GM06990 (cell line): Measurements from ENCODE around the gene LPP.

Experiments used
- DNase-seq: peaks from one replicate; pipeline ENCODE4 v3.0.0-alpha.2; 2011; ENCODE audit not compliant: insufficient read length; ENCODE audit errors: extremely low read depth
- H3K27me3 ChIP-seq: replicated peaks from 2 replicates; pipeline ENCODE4 v1.6.0; 2011; ENCODE audit warnings: low read length; ENCODE audit not compliant: control insufficient read depth, insufficient read depth
- H3K36me3 ChIP-seq: 2 replicates; pipeline ENCODE4 v1.5.1; 2011; ENCODE audit warnings: low read length; ENCODE audit not compliant: control insufficient read depth, insufficient read depth
- H3K4me3 ChIP-seq: replicated peaks from 2 replicates; pipeline ENCODE4 v1.5.1; 2011; ENCODE audit warnings: low read depth, mild to moderate bottlenecking, control low read depth, low read length
- TF ChIP-seq, protein P1 (sequence below): IDR thresholded peaks from 2 replicates; pipeline ENCODE4 v1.5.1; 2011; ENCODE audit warnings: low read length, control low read depth, mild to moderate bottlenecking, inconsistent platforms; ENCODE audit not compliant: insufficient read depth, poor library complexity, severe bottlenecking

Gene LPP

GRCh38 chr3:188473045-188473444 lies 319.1 kb downstream of the LPP start:
- no peaks in the 10 kb centered on the region for H3K36me3 ChIP-seq
- no peaks in the 10 kb centered on the region; the same call in 1 of the 2 replicates for H3K27me3 ChIP-seq
- no peak overlapping the region for H3K4me3 ChIP-seq
- DNase-seq, result no peak
- TF ChIP-seq, protein P1, sequence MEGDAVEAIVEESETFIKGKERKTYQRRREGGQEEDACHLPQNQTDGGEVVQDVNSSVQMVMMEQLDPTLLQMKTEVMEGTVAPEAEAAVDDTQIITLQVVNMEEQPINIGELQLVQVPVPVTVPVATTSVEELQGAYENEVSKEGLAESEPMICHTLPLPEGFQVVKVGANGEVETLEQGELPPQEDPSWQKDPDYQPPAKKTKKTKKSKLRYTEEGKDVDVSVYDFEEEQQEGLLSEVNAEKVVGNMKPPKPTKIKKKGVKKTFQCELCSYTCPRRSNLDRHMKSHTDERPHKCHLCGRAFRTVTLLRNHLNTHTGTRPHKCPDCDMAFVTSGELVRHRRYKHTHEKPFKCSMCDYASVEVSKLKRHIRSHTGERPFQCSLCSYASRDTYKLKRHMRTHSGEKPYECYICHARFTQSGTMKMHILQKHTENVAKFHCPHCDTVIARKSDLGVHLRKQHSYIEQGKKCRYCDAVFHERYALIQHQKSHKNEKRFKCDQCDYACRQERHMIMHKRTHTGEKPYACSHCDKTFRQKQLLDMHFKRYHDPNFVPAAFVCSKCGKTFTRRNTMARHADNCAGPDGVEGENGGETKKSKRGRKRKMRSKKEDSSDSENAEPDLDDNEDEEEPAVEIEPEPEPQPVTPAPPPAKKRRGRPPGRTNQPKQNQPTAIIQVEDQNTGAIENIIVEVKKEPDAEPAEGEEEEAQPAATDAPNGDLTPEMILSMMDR, result no peak

- DNase-seq, result no peak
- H3K36me3 ChIP-seq, result no peaks in the 10 kb centered on the region
- no peaks in the 10 kb centered on the region; the same call in 1 of the 2 replicates for H3K27me3 ChIP-seq
- TF ChIP-seq, protein P1, result no peak
- no peak overlapping the region for H3K4me3 ChIP-seq
Observed at GRCh38 chr3:188473591-188474288, 319.8 kb downstream of the LPP start.

GRCh38 chr3:188476935-188477334 lies 323.0 kb downstream of the LPP start:
- TF ChIP-seq, protein P1, result no peak
- no peak overlapping the region for H3K4me3 ChIP-seq
- H3K36me3 ChIP-seq, result no peaks in the 10 kb centered on the region
- no peaks in the 10 kb centered on the region; the same call in 1 of the 2 replicates for H3K27me3 ChIP-seq
- no peak for DNase-seq

- Histone ChIP-seq H3K36me3 (no peaks in the 10 kb centered on the region), H3K27me3 (no peaks in the 10 kb centered on the region), H3K4me3 (no peak overlapping the region)
- TF ChIP-seq, protein P1, result no peak
- no peak for DNase-seq
Observed at GRCh38 chr3:188480011-188480410, 326.1 kb downstream of the LPP start.

DNA sequence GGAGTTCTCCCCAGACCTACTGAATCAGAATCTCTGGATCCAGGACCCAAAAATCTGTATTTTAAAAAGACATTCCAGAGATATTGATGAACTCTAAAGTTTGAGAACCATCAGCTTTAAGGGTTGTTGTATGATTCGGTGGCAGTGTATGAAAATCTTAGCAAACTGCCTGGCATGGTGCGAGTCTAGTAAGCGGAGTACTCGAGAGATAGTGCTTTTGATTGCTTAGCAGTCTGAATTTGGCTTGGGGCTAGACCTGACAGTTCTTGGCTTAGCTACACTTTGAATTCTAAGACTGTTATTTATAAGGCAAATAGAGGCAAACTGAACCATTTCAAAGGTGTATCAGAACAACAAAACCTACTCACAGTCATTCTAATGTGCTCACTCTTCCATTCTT lies 329.0 kb downstream of the LPP start:
- Histone ChIP-seq H3K27me3 (no peaks in the 10 kb centered on the region), H3K4me3 (no peak overlapping the region), H3K36me3 (no peaks in the 10 kb centered on the region)
- TF ChIP-seq, protein P1, result no peak
- no peak for DNase-seq
